Muscle of leg (tissue), 11 donors: ENCODE data around the gene IRS1. TPM values are rescaled to one million over a fixed set of nuclear protein-coding genes. Genes with fewer than 3 reads are reported as not detected.

Experiments used
- DNase-seq: peaks from one replicate; pipeline ENCODE4 v3.0.0; 2013
- H3K27ac ChIP-seq: one replicate; pipeline ENCODE4 v1.5.1; 2013; ENCODE audit warnings: mild to moderate bottlenecking, low read length, control low read depth
- H3K27me3 ChIP-seq: one replicate; pipeline ENCODE4 v1.6.1; 2013; ENCODE audit warnings: low read length; ENCODE audit not compliant: control insufficient read depth, insufficient read depth
- H3K36me3 ChIP-seq: one replicate; pipeline ENCODE4 v1.6.1; 2013; ENCODE audit warnings: low read length; ENCODE audit not compliant: control insufficient read depth, insufficient read depth
- H3K4me1 ChIP-seq: one replicate; pipeline ENCODE4 v1.6.1; 2013; ENCODE audit warnings: low read length; ENCODE audit not compliant: control insufficient read depth, insufficient read depth
- H3K4me3 ChIP-seq: one replicate; pipeline ENCODE4 v1.5.1; 2013; ENCODE audit warnings: low read length, control low read depth
- H3K9me3 ChIP-seq: replicated peaks from 2 replicates; pipeline ENCODE4 v1.6.1; 2013; ENCODE audit warnings: low read depth, low read length; ENCODE audit not compliant: control insufficient read depth
- WGBS: methylation state at CpG from one replicate; pipeline ENCODE4 v1.1.5; 2013; ENCODE audit warnings: missing lambda C conversion rate; ENCODE audit not compliant: insufficient coverage; 5-methylcytosine and 5-hydroxymethylcytosine counted together
- polyA plus RNA-seq, 8 donors: library from polyadenylated mRNA; unstranded; fragments of 120-200 nt; gene quantifications; one replicate each; pipeline versions ENCODE4 v1.2.1 to v1.2.3, GENCODE V29; 2013; ENCODE audit warnings: inconsistent platforms in 1 of 8, low replicate concordance in 1 of 8; ENCODE audit not compliant: insufficient read length in 8 of 8, insufficient read depth in 1 of 8
- total RNA-seq: library from RNA; stranded (reverse); fragments of 120-200 nt; gene quantifications from one replicate; pipeline ENCODE4 v1.2.4, GENCODE V29; 2013

IRS1 gene
- total and polyA plus RNA-seq, 9 donors = 9.2 to 22.1 (median 14.3) TPM

- no peak overlapping the region for H3K4me3 ChIP-seq
- no peaks in the 10 kb centered on the region for H3K36me3 ChIP-seq
- H3K4me1 ChIP-seq = peaks cover 5% of the 10 kb centered on the region
- peaks cover 2% of the 10 kb centered on the region for H3K27me3 ChIP-seq
- no peak overlapping the region for H3K27ac ChIP-seq
- no peaks in the 10 kb centered on the region for H3K9me3 ChIP-seq
- WGBS = no CpG with 5 or more reads among the region's 2 CpGs
- no peak for DNase-seq
These were observed 116.4 kb downstream of the IRS1 start for GRCh38 chr2:226683196-226683595.

Other genes with a start within 250 kb of the IRS1 start
- 27.6 TPM for gene RHBDD1, start 36.2 kb upstream of the IRS1 start, total RNA-seq
- gene RHBDD1, start 36.2 kb upstream of the IRS1 start, polyA plus RNA-seq = 10 to 100 TPM in 7 of 8 donors, 1 to 10 TPM in 1; 9.3 to 21.4 (median 14.3) TPM